ENCODE measurements around the gene PDS5B. TPM values are rescaled to one million over a fixed set of nuclear protein-coding genes. Genes with fewer than 3 reads are reported as not detected.
"Not testable (repeated sequence)": the region's sequence is repeated elsewhere in the genome, so short reads cannot be mapped to it uniquely, and the experiment has no call there.

Gene PDS5B
- total RNA-seq, 1 experiment from 2014 or later, result 15.5 TPM

DNA sequence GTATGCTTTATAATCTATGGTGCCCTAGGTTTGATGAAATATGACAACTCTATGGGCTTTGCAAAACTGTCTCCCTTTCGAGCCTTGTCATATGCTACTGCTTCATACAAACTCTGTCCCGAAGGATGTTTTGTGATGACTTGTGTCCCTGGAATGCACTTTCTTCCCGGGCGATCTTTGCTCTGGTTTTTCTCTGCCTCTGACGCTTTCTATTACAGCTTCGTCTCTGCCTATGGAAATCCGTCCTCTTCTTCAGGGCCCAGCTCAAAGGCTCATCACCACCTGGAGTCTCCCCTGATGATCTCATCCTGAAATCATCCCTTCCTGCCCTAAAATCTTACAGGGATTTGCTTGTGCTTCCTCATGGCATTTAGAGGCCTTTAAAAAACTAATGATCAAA, 238.4 kb downstream of the PDS5B start:
- Histone ChIP-seq H3K4me3 (no peak overlapping the region), H3K27me3 (replicated peaks) (no peaks in the 10 kb centered on the region), H3K36me3 (no peaks in the 10 kb centered on the region), H3K27ac (peak overlapping the region; percentile 90), H3K4me1 (replicated peaks) (peaks cover 24% of the 10 kb centered on the region), H3K9me3 (replicated peaks) (no peaks in the 10 kb centered on the region)
- DNase-seq (ENCODE audit: low read depth in 1 of 2, low spot score in 2 of 2), result peak; percentile 86 to 89

DNA sequence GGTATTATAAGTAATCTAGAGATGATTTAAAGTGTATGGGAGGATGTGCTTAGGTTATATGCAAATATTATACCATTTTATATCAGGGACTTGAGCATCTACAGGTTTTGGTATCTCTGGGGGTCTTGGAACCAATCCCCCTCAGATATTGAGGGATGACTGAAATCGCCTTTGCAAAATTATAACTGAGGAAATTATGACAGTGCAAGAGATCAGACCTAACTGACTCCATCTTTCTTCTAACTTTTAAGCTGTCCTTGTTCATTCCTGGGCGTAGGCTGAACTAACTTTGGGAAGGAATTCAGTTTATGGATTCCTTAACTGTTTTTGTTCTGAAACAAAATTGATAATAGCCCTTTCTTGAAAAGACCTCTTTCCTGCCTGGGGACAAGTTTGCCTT, 239.2 kb downstream of the PDS5B start:
- H3K4me1 ChIP-seq (replicated peaks), result peaks cover 29% of the 10 kb centered on the region
- H3K36me3 ChIP-seq, result no peaks in the 10 kb centered on the region
- H3K4me3 ChIP-seq, result no peak overlapping the region
- no peaks in the 10 kb centered on the region for H3K27me3 ChIP-seq (replicated peaks)
- peak overlapping the region; percentile 68 for H3K27ac ChIP-seq
- H3K9me3 ChIP-seq (replicated peaks), result no peaks in the 10 kb centered on the region
- DNase-seq (ENCODE audit: low read depth in 1 of 2, low spot score in 2 of 2), result no peak

DNA sequence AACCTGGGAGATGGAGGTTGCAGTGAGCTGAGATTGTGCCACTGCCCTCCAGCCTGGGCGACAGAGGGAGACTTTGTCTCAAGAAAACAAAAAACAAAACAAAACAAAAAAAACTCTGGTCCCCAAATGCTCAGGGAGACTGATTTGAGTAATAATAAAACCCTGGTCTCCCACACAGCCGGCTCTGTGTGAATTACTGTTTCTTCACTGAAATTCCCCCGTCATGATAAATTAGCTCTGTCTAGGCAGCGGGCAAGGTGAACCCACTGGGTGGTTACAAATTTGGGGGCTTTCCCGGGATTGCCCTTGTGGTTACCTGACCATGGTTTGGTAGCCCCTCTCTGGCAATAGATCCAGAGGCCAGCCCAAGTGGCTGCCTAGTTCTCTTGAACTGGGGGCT, 240.1 kb downstream of the PDS5B start:
- peaks cover 29% of the 10 kb centered on the region for H3K4me1 ChIP-seq (replicated peaks)
- H3K27me3 ChIP-seq (replicated peaks); H3K27ac ChIP-seq; H3K9me3 ChIP-seq (replicated peaks); H3K36me3 ChIP-seq; H3K4me3 ChIP-seq; DNase-seq (ENCODE audit: low read depth in 1 of 2, low spot score in 2 of 2): not testable (repeated sequence)

Other genes starting within 250 kb of the PDS5B start
- gene N4BP2L1, start 158.3 kb upstream of the PDS5B start, total RNA-seq (2014; rRNA removed; shearing (Covaris generic)), result 0.53 TPM in 1 of 2 replicates, not detected in the other
- 28.9 and 44.4 TPM in 2 replicates for gene N4BP2L2, start 47.7 kb upstream of the PDS5B start, total RNA-seq (2014; rRNA removed; shearing (Covaris generic))